ENCODE data around the gene PPP4R2.
"Not testable (repeated sequence)": the region's sequence is repeated elsewhere in the genome, so short reads cannot be mapped to it uniquely, and the experiment has no call there.

PPP4R2 gene

DNA sequence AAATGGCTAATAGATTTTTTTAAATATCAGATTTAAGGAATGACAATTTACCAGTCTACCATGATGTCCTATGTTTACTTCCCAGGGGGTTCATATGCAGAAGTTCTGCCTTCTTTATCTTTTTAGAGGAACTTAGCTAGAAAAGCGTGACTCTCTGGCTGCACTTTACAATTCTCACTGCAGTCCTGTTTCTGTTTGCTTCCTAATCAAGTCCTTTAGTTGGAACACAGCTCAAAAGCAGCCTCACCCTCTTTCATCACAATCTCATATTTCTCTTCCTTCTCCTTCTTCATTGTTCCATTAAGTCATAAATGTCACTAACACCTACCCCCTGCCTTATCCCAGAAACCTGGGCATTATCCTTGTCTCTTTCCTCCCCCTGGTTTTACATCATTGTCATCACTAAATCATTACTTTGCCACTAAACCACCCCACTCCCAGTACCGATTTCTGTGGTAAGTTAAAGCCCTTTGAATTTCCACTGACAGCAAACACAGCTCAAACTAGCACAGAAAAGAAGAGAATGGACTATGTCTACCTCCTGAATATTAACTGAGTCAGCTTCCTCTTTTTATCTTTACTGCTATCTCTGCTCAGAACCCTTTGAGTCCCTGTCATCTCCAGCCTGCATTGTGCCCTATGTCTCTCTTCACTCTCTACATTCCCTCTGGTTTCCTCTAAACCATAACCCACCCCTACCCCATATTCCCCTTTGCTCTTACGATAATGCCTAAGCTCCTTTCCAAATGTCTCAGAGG, 13.8 kb upstream of the PPP4R2 start:
- DNase-seq, result no peak

DNA sequence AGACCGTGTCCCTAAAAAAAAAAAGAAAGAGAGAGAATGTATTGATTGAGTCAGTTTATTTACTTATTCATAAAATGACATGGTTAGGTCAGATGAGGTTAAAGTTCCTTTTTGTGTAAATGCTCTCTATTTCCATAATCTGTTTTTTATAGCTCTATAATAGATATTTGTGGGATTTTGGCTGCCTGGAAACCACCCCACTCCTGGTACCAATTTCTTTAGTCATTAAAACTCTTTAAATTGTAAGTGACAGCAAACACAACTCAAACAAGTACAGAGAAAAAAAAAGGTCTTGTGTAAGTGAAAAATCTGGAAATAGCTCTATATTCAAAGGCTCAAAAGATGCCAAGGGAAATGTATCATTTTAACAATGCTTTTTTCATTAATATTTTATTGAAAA, 11.0 kb upstream of the PPP4R2 start:
- no peak for DNase-seq

GRCh38 chr3:72990701-72991395, 5.8 kb upstream of the PPP4R2 start:
- DNase-seq, result no peak

DNA sequence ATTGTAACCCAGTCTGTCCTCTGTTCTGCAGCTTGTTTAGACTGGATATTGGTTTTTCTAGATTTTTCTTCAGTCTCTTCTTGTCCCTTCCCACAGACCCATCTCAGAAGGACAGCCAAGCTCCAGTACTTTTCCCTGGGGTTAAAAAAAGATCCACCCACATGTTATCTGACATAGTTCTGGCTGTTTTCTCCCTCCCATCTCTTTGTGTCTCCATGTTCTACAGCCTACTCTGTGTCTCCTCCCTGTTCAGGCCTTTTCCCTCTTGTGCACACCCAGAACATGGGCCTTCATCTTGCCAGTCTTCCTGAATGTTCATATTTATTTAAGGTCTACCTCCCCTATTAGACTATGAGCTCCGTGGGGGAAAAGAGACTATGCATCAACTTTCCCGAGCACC, 5.1 kb upstream of the PPP4R2 start:
- DNase-seq, result no peak

- DNase-seq, result no peak
These were observed 3.2 kb upstream of the PPP4R2 start for GRCh38 chr3:72993391-72993790.

- no peak for DNase-seq
These were observed 1.3 kb upstream of the PPP4R2 start for GRCh38 chr3:72995337-72995736.

- DNase-seq, result no peak
These were observed 514 bp upstream of the PPP4R2 start for GRCh38 chr3:72996121-72996472.

- peak; percentile 4 for DNase-seq
These were observed 880 bp downstream of the PPP4R2 start for GRCh38 chr3:72997421-72997961.

DNA sequence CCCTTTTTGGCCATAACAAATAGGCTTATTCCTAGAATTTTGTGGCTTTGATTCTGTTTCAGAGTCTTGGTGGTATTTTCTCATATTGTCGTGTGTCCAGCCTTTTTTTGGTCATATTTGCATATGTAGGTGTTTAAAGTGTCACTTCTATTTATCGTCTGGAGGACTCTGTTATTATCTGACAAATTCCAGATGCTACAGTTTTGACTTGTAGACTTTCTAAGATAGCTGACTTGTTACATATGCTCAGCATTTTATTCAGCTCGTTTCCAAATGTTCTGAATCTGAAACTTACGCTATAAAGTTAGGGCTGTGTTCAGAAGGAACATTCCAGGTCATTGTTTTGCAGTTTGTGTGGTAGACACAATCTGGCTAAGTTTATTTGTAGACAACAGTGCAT, 1.9 kb downstream of the PPP4R2 start:
- DNase-seq, result no peak

DNA sequence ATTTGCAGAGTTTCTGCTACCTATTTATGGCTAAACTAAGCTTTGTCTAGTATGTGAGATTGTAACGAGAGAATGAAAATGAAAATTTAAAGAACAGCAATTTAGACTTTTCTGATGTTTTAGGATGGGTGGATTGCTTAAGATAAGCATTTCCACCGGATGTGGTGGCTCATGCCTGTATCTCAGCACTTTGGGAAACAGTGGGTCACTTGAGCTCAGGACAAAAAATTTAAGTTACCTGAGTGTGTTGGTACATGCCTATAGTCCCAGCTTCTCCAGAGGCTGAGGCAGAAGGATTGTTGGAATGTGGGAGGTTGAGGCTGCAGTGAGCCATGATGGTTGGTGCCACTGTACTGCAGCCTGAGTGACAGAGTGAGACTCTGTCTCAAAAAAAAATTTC, 3.3 kb downstream of the PPP4R2 start:
- DNase-seq, result no peak

GRCh38 chr3:73003050-73003449, 6.4 kb downstream of the PPP4R2 start:
- DNase-seq, result not testable (repeated sequence)

DNA sequence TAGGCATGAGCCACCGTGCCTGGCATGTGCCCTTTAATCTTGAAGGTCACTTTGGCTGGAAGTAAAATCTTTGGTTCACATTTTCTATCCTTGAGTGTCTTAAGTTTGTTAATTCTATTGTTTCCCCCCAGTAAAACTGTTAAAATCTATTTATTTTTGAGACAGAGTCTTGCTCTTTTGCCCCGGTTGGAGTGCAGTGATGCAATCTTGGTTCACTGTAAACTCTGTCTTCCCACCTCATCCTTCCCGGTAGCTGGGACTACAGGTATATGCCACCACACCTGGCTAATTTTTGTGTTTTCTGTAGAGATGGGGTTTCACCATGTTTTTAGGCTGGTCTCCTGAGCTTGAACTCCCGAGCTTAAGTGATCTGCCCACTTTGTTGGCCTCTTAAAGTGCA, 7.7 kb downstream of the PPP4R2 start:
- DNase-seq, result no peak

DNA sequence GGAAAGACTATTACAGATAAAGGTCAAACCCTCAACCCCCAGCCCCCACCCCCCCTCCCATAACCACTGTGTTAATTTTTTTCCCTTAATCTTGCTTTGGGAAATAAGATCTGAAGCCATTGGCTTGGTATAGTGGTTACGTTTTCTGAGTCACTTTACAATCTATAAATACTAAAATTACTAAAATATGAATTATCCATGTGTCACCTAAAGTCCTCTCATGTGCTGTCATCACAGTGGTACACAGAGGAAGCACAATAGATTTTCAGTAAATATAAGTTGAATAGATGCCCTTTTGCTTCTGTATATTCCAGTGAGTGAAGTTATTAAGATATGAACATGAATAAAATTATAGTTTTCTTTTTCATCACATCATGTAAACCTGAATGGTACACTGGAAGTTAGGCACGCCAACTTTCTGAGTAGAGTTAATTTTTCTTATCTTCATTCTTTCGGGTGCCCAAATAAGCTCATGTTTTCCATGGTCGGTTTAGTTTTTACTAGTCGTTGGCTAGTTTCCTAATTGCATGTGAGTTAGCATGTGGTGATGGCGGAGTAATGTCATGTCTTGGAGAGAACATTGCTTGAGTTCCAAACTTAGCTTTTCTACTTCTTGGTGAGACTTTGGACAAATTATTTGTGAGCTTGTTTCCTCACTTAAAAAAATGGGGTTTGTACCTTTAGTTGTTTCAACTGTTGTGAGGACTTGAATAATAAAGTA, 11.5 kb downstream of the PPP4R2 start:
- DNase-seq, result no peak

GRCh38 chr3:73009008-73009407, 12.4 kb downstream of the PPP4R2 start:
- DNase-seq, result no peak

GRCh38 chr3:73009750-73010149, 13.1 kb downstream of the PPP4R2 start:
- DNase-seq, result no peak

GRCh38 chr3:73010158-73010557, 13.5 kb downstream of the PPP4R2 start:
- DNase-seq, result no peak

DNA sequence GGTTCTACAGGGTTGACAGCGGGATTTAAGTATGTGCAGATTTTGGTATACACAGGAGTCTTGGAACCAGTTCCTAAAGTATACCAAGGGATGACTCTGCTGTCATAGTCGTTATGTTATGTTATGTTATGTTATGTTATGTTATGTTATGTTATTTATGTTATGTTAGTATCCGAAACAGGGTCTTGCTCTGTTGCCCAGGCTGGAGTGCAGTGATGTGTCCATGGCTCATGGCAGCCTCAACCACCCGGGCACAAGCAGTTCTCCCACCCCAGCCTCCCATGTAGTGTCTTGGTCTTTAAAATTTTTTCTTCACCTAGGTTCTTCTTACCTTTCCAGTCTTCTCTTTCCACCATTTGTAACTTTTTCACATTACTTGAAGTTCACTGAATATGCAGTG, 21.7 kb downstream of the PPP4R2 start:
- no peak for DNase-seq

DNA sequence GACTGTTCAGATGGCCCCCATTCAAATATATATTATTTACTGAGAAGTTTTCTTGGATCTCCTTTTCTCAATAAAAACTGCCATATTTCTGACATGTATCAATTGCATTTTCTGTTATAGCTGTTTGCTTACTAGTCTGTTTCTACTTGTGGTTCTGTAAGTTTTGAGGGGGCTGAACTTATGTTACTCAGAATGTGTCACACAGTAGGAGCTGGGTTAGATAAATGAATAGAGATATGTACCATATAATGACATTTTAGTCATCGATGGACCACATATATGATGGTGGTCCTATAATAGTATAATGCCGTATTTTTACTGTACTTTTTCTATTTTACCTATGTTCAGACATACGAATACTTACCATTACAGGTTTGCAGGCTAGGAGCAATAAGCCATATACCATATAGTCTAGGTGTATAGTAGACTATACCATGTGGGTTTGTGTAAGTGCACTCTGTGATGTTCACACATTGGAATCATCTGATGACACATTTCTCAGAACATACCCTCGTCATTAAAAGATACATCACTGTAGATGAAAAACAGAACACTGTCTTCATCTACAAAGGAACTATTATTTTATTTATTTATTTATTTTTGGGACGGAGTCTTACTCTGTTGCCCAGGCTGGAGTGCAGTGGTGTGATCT, 22.3 kb downstream of the PPP4R2 start:
- DNase-seq, result no peak

DNA sequence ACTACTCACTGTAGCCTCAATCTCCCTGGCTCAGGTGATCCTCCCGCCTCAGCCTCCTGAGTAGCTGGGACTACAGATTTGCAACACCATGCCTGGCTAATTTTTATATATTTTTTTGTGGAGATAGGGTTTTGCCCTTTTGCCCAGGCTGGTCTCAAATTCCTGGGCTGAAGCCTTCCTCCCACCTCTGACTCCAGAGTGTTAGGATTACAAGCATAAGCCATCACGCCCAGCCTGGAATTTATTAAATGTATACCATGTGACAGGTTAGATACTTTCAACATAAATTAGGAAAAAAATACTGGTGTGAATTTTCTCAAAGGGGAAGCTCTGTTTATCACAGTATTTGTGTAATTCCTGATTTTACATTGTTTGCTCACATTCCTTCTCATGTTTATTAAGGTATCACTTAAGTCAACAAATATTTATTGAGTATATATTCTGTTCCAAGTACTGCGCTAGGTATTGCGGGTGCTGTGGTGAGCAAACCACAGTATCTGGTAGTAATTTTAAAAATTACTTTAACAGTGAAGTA, 24.8 kb downstream of the PPP4R2 start:
- no peak for DNase-seq

DNA sequence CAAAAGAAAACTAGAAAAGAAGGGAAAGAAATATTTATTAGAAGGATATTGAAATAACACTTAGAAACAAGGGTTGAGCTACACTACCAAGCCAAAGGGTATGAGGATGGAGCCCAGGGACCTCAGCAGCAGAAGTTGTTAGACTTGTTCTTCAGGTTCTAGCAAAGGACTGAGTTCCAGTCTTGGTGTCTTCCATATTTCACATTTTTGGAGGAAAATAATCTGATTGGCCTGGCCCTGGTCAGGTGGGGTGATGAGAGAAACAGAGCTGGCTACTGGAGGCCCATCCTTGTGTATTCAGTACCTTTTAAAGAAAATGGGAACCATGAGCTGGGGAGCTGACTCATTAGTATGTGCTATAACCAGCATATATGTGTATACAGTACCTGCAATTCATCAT, 28.2 kb downstream of the PPP4R2 start:
- DNase-seq, result no peak

- no peak for DNase-seq
These were observed 29.6 kb downstream of the PPP4R2 start for GRCh38 chr3:73026111-73026759.

DNA sequence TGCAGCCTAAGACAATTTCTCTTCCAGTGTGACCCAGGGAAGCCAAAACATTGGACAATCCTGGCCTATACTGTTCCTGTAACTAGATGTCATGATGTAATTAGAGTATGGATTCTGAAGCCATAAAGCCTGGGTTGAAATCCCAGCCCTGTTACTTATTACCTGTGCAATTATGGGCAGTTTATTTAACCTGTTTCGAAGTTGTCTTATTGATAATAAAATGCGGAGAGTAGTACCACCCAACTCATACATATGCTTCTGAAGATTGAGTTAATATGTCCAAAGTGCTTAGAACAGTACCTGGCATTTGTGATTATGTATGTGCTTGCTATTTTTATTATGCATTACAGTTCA, 30.1 kb downstream of the PPP4R2 start:
- DNase-seq, result no peak

DNA sequence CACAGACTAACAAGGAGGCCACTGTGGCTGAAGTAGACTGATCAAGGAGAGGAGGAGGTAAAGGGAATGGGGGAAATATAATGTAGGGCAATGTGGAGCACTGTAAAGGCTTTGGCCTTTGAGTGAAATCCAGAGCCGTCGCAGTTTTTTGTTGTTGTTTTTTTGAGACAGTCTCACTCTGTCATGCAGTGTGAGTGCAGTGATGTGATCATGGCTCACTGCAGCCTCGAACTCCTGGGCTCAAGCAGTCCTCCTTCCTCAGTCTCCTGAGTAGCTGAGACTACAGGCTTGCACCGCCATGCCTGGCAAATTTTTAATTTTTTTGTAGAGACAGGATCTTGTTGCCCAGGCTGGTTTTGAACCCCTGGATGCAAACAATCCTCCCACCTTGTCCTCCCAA, 32.2 kb downstream of the PPP4R2 start:
- no peak for DNase-seq
